HG03469 (cell line): ENCODE data around the gene SH3RF3.

Experiments
- ATAC-seq: cut with Tn5 transposase; IDR thresholded peaks from one replicate; pipeline ENCODE4 v1.9.1; 2021; ENCODE audit warnings: mild to moderate bottlenecking, moderate library complexity, moderate number of reproducible peaks; ENCODE audit not compliant: unreplicated experiment

The SH3RF3 gene

GRCh38 chr2:109298851-109299250 is 169.8 kb downstream of the SH3RF3 start:
- ATAC-seq, result no peak

GRCh38 chr2:109299536-109299935 is 170.5 kb downstream of the SH3RF3 start:
- no peak for ATAC-seq

- ATAC-seq, result no peak
Measured at GRCh38 chr2:109300582-109300981, 171.6 kb downstream of the SH3RF3 start.

- ATAC-seq, result no peak
Measured at GRCh38 chr2:109301746-109302145, 172.7 kb downstream of the SH3RF3 start.

GRCh38 chr2:109302319-109302718 is 173.3 kb downstream of the SH3RF3 start:
- ATAC-seq, result no peak

GRCh38 chr2:109304242-109304641 is 175.2 kb downstream of the SH3RF3 start:
- ATAC-seq, result no peak

- ATAC-seq, result no peak
Measured at GRCh38 chr2:109304731-109305470, 175.9 kb downstream of the SH3RF3 start.

- ATAC-seq, result no peak
Measured at GRCh38 chr2:109305490-109306167, 176.6 kb downstream of the SH3RF3 start.

GRCh38 chr2:109306190-109306589 is 177.2 kb downstream of the SH3RF3 start:
- no peak for ATAC-seq

GRCh38 chr2:109311771-109312170 is 182.8 kb downstream of the SH3RF3 start:
- no peak for ATAC-seq

GRCh38 chr2:109312902-109313301 is 183.9 kb downstream of the SH3RF3 start:
- ATAC-seq, result no peak

GRCh38 chr2:109313343-109313742 is 184.3 kb downstream of the SH3RF3 start:
- ATAC-seq, result no peak

GRCh38 chr2:109316091-109316490 is 187.1 kb downstream of the SH3RF3 start:
- ATAC-seq, result no peak

- ATAC-seq, result no peak
Measured at GRCh38 chr2:109317471-109318095, 188.6 kb downstream of the SH3RF3 start.

- ATAC-seq, result no peak
Measured at GRCh38 chr2:109318150-109318948, 189.3 kb downstream of the SH3RF3 start.

- no peak for ATAC-seq
Measured at GRCh38 chr2:109318949-109319342, 189.9 kb downstream of the SH3RF3 start.

- ATAC-seq, result no peak
Measured at GRCh38 chr2:109320195-109320922, 191.4 kb downstream of the SH3RF3 start.

GRCh38 chr2:109321570-109321969 is 192.6 kb downstream of the SH3RF3 start:
- no peak for ATAC-seq

GRCh38 chr2:109322111-109322510 is 193.1 kb downstream of the SH3RF3 start:
- ATAC-seq, result no peak

GRCh38 chr2:109322641-109323040 is 193.6 kb downstream of the SH3RF3 start:
- ATAC-seq, result no peak
